GM21528 (cell line): ENCODE measurements around the gene CPT1A.

ENCODE experiments used
- ATAC-seq: cut with Tn5 transposase; IDR thresholded peaks from one replicate; pipeline ENCODE4 v1.9.1; 2021; ENCODE audit warnings: mild to moderate bottlenecking, moderate library complexity; ENCODE audit not compliant: unreplicated experiment, low FRiP score

CPT1A gene

GRCh38 chr11:68832476-68833181 is 9.1 kb downstream of the CPT1A start:
- no peak for ATAC-seq

- ATAC-seq: no peak
These were observed 10.6 kb downstream of the CPT1A start for GRCh38 chr11:68831124-68831523.

GRCh38 chr11:68829581-68829980 is 12.1 kb downstream of the CPT1A start:
- ATAC-seq: no peak

GRCh38 chr11:68828957-68829356 is 12.8 kb downstream of the CPT1A start:
- ATAC-seq: no peak

GRCh38 chr11:68828155-68828931 is 13.4 kb downstream of the CPT1A start:
- no peak for ATAC-seq

- ATAC-seq: no peak
These were observed 14.0 kb downstream of the CPT1A start for GRCh38 chr11:68827733-68828132.

GRCh38 chr11:68826726-68827125 is 15.0 kb downstream of the CPT1A start:
- ATAC-seq: no peak

- ATAC-seq: no peak
These were observed 16.1 kb downstream of the CPT1A start for GRCh38 chr11:68825571-68825970.

- ATAC-seq: no peak
These were observed 19.2 kb downstream of the CPT1A start for GRCh38 chr11:68822546-68822945.

- ATAC-seq: no peak
These were observed 20.0 kb downstream of the CPT1A start for GRCh38 chr11:68821670-68822069.

GRCh38 chr11:68819362-68819761 is 22.4 kb downstream of the CPT1A start:
- no peak for ATAC-seq

- no peak for ATAC-seq
These were observed 23.5 kb downstream of the CPT1A start for GRCh38 chr11:68818181-68818580.

- no peak for ATAC-seq
These were observed 24.2 kb downstream of the CPT1A start for GRCh38 chr11:68817554-68817953.

- no peak for ATAC-seq
These were observed 24.7 kb downstream of the CPT1A start for GRCh38 chr11:68816917-68817419.

- ATAC-seq: no peak
These were observed 25.4 kb downstream of the CPT1A start for GRCh38 chr11:68816251-68816776.

GRCh38 chr11:68813773-68814172 is 27.9 kb downstream of the CPT1A start:
- ATAC-seq: no peak

- no peak for ATAC-seq
These were observed 29.2 kb downstream of the CPT1A start for GRCh38 chr11:68812526-68812925.

- ATAC-seq: no peak
These were observed 31.6 kb downstream of the CPT1A start for GRCh38 chr11:68810164-68810563.

GRCh38 chr11:68809506-68809905 is 32.2 kb downstream of the CPT1A start:
- no peak for ATAC-seq

GRCh38 chr11:68808787-68809186 is 32.9 kb downstream of the CPT1A start:
- no peak for ATAC-seq
